Erythroblast (primary cell): ENCODE data around the gene PIMREG.

Source experiments
- GATA1 ChIP-seq: IDR thresholded peaks from 2 replicates; pipeline ENCODE4 v1.6.1; 2011; ENCODE audit warnings: low read depth, mild to moderate bottlenecking, control low read depth, low read length, moderate library complexity
- POLR2A ChIP-seq: IDR thresholded peaks from 2 replicates; pipeline ENCODE4 v1.6.1; 2011; ENCODE audit warnings: mild to moderate bottlenecking, low read length

GRCh38 chr17:6443692-6444570 lies at the start of gene PIMREG:
- TF ChIP-seq POLR2A: no peak
- no peak for TF ChIP-seq GATA1
